ENCODE data around the gene REST.

The REST gene

DNA sequence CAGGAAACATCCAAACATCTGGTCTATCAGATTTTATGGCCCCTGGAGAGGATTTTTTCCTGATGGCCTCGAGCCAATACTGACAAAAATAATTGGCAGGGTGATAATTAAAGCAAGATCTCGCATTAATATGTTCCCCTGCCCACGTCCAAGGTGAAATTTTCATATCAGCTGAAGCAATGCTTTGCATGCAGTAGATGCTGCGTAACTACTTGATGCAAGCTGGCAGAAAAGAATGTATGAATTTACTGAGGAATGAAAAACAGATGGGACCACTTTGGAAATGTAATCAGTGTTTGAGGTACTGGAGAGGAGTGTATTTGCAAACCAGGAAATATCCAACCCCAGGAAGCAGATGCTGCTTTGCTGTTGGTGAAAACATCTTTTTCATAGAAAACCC is 36.8 kb upstream of the REST start:
- H3K4me1 Mint-ChIP-seq = peaks cover 15% of the 10 kb centered on the region
- H3K4me3 Mint-ChIP-seq = no peak overlapping the region
- no peaks in the 10 kb centered on the region for H3K9me3 Mint-ChIP-seq
- H3K36me3 Mint-ChIP-seq (ENCODE audit: low read depth) = no peaks in the 10 kb centered on the region
- H3K27me3 Mint-ChIP-seq (ENCODE audit: low read depth) = no peaks in the 10 kb centered on the region
- TF ChIP-seq, protein P1, sequence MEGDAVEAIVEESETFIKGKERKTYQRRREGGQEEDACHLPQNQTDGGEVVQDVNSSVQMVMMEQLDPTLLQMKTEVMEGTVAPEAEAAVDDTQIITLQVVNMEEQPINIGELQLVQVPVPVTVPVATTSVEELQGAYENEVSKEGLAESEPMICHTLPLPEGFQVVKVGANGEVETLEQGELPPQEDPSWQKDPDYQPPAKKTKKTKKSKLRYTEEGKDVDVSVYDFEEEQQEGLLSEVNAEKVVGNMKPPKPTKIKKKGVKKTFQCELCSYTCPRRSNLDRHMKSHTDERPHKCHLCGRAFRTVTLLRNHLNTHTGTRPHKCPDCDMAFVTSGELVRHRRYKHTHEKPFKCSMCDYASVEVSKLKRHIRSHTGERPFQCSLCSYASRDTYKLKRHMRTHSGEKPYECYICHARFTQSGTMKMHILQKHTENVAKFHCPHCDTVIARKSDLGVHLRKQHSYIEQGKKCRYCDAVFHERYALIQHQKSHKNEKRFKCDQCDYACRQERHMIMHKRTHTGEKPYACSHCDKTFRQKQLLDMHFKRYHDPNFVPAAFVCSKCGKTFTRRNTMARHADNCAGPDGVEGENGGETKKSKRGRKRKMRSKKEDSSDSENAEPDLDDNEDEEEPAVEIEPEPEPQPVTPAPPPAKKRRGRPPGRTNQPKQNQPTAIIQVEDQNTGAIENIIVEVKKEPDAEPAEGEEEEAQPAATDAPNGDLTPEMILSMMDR (IDR thresholded peaks at IDR 0.05; ENCODE audit: unreplicated experiment in 3 of 3) = no peak
- H3K27ac Mint-ChIP-seq = peak overlapping the region; percentile 92 to 95 (median 93)

DNA sequence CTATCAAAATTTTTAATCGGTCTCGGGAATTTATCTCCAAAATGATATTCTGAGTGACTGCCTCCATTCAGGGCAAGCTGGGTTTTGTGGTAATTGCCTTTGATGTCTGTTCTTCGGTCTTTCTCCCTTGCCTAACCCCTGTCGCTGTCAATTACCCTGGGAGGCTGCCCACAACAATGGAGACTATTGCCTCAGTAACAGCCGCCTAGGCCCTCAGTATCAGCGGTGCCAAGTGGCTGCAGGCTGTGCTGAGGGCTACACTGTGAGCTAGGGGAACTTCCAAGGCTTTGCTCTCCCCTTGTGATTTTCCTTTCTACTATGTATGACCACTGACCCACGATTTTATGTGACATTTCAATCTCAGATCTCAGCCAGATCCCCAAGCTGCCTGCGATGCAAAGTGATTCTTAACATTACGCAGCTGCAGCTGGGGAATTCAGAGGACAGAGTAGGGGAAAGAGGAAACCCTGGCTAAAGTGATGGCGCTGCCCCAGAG is 36.3 kb upstream of the REST start:
- TF ChIP-seq, protein P1 (IDR thresholded peaks at IDR 0.05; ENCODE audit: unreplicated experiment in 3 of 3) = no peak
- Mint-ChIP-seq H3K4me1 (peaks cover 15% of the 10 kb centered on the region), H3K36me3 (ENCODE audit: low read depth) (no peaks in the 10 kb centered on the region), H3K27me3 (ENCODE audit: low read depth) (no peaks in the 10 kb centered on the region), H3K9me3 (no peaks in the 10 kb centered on the region), H3K4me3 (peak overlapping the region; percentile 2 to 34 (median 6)), H3K27ac (peak overlapping the region; percentile 92 to 95 (median 93))

DNA sequence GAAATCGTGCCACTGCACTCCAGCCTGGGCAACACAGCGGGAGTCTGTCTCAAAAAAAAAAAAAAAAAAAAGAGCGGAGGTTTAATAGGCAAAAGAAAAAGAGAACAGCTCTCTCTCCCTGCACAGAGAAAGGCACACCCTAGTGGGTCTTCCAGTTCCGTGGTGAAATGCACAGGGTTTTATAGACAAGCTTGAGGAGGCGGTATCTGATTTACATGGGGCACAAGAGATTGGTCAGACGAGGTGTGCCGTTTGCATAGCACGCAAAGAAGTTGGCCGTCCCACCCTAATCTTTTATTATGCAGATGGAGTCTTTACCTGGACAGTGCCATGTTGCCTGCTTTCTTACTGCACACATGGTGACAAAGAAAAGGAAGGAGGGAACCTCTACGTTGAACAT is 33.5 kb upstream of the REST start:
- peaks cover 15% of the 10 kb centered on the region for H3K4me1 Mint-ChIP-seq
- TF ChIP-seq, protein P1 (IDR thresholded peaks at IDR 0.05; ENCODE audit: unreplicated experiment in 3 of 3) = no peak
- H3K36me3 Mint-ChIP-seq (ENCODE audit: low read depth) = no peaks in the 10 kb centered on the region

GRCh38 chr4:56874923-56875322 is 32.8 kb upstream of the REST start:
- Mint-ChIP-seq H3K36me3 (ENCODE audit: low read depth) (no peaks in the 10 kb centered on the region), H3K27me3 (ENCODE audit: low read depth) (no peaks in the 10 kb centered on the region), H3K4me3 (no peak overlapping the region), H3K4me1 (peaks cover 15% of the 10 kb centered on the region), H3K27ac (peak overlapping the region in 2 of 3 experiments; percentile 3 to 30), H3K9me3 (no peaks in the 10 kb centered on the region)
- TF ChIP-seq, protein P1 (IDR thresholded peaks at IDR 0.05; ENCODE audit: unreplicated experiment in 3 of 3) = no peak

More for the DNA sequence above, 33.5 kb upstream of the REST start:
- H3K27me3 Mint-ChIP-seq (ENCODE audit: low read depth) = no peaks in the 10 kb centered on the region
- no peaks in the 10 kb centered on the region for H3K9me3 Mint-ChIP-seq
- no peak overlapping the region for H3K4me3 Mint-ChIP-seq
- peak overlapping the region in 1 of 3 experiments; percentile 30 for H3K27ac Mint-ChIP-seq

DNA sequence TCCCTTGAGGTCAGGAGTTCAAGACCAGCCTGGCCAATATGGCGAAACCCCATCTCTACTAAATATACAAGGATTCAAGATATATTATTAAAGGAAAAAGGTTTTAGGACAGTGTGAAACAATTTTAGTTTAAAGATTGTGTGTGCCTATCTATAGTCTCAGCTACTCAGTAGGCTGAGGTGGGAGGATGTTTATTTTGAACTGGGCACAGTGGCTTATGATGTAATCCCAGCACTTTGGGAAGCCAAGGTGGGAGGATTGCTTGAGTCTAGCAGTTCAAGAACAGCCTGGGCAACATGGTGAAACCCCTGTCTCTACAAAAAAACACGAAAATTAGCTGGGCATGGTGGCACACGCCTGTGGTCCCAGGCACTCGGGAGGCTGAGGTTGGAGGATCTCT is 31.4 kb upstream of the REST start:
- no peaks in the 10 kb centered on the region for H3K27me3 Mint-ChIP-seq (ENCODE audit: low read depth)
- H3K27ac Mint-ChIP-seq = no peak overlapping the region
- peaks cover 9% of the 10 kb centered on the region for H3K4me1 Mint-ChIP-seq
- no peaks in the 10 kb centered on the region for H3K9me3 Mint-ChIP-seq
- no peaks in the 10 kb centered on the region for H3K36me3 Mint-ChIP-seq (ENCODE audit: low read depth)
- no peak overlapping the region for H3K4me3 Mint-ChIP-seq
- TF ChIP-seq, protein P1 (IDR thresholded peaks at IDR 0.05; ENCODE audit: unreplicated experiment in 3 of 3) = no peak

- H3K4me3 Mint-ChIP-seq = no peak overlapping the region
- H3K27me3 Mint-ChIP-seq (ENCODE audit: low read depth) = no peaks in the 10 kb centered on the region
- H3K36me3 Mint-ChIP-seq (ENCODE audit: low read depth) = no peaks in the 10 kb centered on the region
- peaks cover 1% of the 10 kb centered on the region for H3K4me1 Mint-ChIP-seq
- H3K27ac Mint-ChIP-seq = no peak overlapping the region
- TF ChIP-seq, protein P1 (IDR thresholded peaks at IDR 0.05; ENCODE audit: unreplicated experiment in 3 of 3) = no peak
- no peaks in the 10 kb centered on the region for H3K9me3 Mint-ChIP-seq
Observed at GRCh38 chr4:56879996-56880395, 27.7 kb upstream of the REST start.

Data from nephron (organoid).